Osteocyte (in vitro differentiated cells): ENCODE results near the gene FRY. TPM values are rescaled to one million over a fixed set of nuclear protein-coding genes. Genes with fewer than 3 reads are reported as not detected.

Experiments used
- DNase-seq: peaks from one replicate; pipeline ENCODE4 v3.0.0; 2021; ENCODE audit warnings: mixed read lengths; ENCODE audit not compliant: unreplicated experiment; ENCODE audit errors: extremely low spot score
- H3K27ac Mint-ChIP-seq: one replicate; pipeline ENCODE4 v1.8.0; 2021; ENCODE audit warnings: mild to moderate bottlenecking, mixed read lengths; ENCODE audit not compliant: unreplicated experiment
- H3K27me3 Mint-ChIP-seq: one replicate; pipeline ENCODE4 v1.8.0; 2021; ENCODE audit warnings: mixed read lengths; ENCODE audit not compliant: unreplicated experiment
- H3K36me3 Mint-ChIP-seq: one replicate; pipeline ENCODE4 v1.8.0; 2021; ENCODE audit warnings: mixed read lengths; ENCODE audit not compliant: unreplicated experiment
- H3K4me1 Mint-ChIP-seq: one replicate; pipeline ENCODE4 v1.8.0; 2021; ENCODE audit warnings: mixed read lengths; ENCODE audit not compliant: unreplicated experiment
- H3K4me3 Mint-ChIP-seq: one replicate; pipeline ENCODE4 v1.8.0; 2021; ENCODE audit warnings: mild to moderate bottlenecking, moderate library complexity, mixed read lengths; ENCODE audit not compliant: unreplicated experiment
- H3K9me3 Mint-ChIP-seq: one replicate; pipeline ENCODE4 v1.8.0; 2021; ENCODE audit warnings: mixed read lengths; ENCODE audit not compliant: unreplicated experiment
- total RNA-seq: library from RNA; stranded (reverse); gene quantifications from 2 replicates; pipeline ENCODE4 v1.2.1, GENCODE V29; 2021
- TF ChIP-seq, protein P1 (sequence below): fragments of 200-600 bp; sonication (generic); IDR thresholded peaks from 2 replicates; pipeline ENCODE4 v1.5.0; 2021; ENCODE audit warnings: antibody characterized with exemption, mild to moderate bottlenecking, moderate library complexity

Gene FRY
- total RNA-seq, 1 donor from 2014 or later: 2.0 TPM

- Mint-ChIP-seq H3K4me3 (no peak overlapping the region), H3K36me3 (no peaks in the 10 kb centered on the region), H3K9me3 (no peaks in the 10 kb centered on the region), H3K4me1 (no peaks in the 10 kb centered on the region), H3K27me3 (no peaks in the 10 kb centered on the region), H3K27ac (no peak overlapping the region)
- TF ChIP-seq, protein P1, sequence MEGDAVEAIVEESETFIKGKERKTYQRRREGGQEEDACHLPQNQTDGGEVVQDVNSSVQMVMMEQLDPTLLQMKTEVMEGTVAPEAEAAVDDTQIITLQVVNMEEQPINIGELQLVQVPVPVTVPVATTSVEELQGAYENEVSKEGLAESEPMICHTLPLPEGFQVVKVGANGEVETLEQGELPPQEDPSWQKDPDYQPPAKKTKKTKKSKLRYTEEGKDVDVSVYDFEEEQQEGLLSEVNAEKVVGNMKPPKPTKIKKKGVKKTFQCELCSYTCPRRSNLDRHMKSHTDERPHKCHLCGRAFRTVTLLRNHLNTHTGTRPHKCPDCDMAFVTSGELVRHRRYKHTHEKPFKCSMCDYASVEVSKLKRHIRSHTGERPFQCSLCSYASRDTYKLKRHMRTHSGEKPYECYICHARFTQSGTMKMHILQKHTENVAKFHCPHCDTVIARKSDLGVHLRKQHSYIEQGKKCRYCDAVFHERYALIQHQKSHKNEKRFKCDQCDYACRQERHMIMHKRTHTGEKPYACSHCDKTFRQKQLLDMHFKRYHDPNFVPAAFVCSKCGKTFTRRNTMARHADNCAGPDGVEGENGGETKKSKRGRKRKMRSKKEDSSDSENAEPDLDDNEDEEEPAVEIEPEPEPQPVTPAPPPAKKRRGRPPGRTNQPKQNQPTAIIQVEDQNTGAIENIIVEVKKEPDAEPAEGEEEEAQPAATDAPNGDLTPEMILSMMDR: no peak
- no peak for DNase-seq
These were observed 134.2 kb downstream of the FRY start for GRCh38 chr13:32165796-32166195.

DNA sequence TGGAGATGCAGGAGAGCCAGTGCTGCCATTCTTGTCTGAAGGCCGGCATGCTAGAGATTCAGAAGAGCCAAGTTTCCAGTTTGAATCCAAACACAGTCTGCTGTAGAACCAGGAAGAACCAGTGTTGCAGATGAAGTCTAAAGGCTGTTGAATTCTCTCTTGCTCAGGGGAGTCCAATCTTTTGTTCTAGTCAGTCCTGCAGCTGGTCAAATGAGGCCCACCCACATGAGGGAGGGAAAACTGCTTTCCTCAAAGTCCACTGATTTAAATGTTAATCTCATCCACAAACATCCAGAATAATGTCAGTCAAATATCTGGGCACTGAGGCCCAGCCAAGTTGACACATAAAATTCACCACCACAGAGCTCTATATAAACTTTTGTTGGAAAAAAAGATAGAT lies 136.6 kb downstream of the FRY start:
- TF ChIP-seq, protein P1: no peak
- no peak for DNase-seq
- H3K27ac Mint-ChIP-seq: no peak overlapping the region
- no peaks in the 10 kb centered on the region for H3K36me3 Mint-ChIP-seq
- H3K4me1 Mint-ChIP-seq: no peaks in the 10 kb centered on the region
- no peak overlapping the region for H3K4me3 Mint-ChIP-seq
- H3K9me3 Mint-ChIP-seq: no peaks in the 10 kb centered on the region
- H3K27me3 Mint-ChIP-seq: peaks cover under 1% of the 10 kb centered on the region

DNA sequence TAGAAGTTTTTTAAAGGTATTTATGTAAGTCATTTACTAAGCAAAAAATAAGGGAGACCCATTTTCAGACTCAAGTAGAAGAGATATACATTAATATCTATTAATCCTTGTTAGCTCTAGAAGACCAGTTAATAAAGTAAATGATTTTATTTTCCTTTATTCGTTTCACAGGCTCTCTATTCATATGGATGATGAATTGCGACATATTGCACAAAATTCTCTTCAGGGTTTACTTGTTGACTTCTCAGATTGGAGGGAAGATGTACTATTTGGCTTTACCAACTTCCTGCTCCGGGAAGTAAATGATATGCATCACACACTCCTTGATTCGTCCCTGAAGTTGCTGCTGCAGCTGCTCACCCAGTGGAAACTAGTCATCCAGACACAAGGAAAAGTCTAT lies 139.3 kb downstream of the FRY start:
- H3K4me1 Mint-ChIP-seq: no peaks in the 10 kb centered on the region
- peaks cover 6% of the 10 kb centered on the region for H3K27me3 Mint-ChIP-seq
- no peak for DNase-seq
- H3K4me3 Mint-ChIP-seq: no peak overlapping the region
- H3K36me3 Mint-ChIP-seq: no peaks in the 10 kb centered on the region
- no peak overlapping the region for H3K27ac Mint-ChIP-seq
- TF ChIP-seq, protein P1: no peak
- no peaks in the 10 kb centered on the region for H3K9me3 Mint-ChIP-seq

- Mint-ChIP-seq H3K36me3 (no peaks in the 10 kb centered on the region), H3K27ac (no peak overlapping the region), H3K4me3 (no peak overlapping the region), H3K4me1 (no peaks in the 10 kb centered on the region), H3K9me3 (no peaks in the 10 kb centered on the region), H3K27me3 (peaks cover 9% of the 10 kb centered on the region)
- DNase-seq: no peak
- TF ChIP-seq, protein P1: no peak
These were observed 142.3 kb downstream of the FRY start for GRCh38 chr13:32173881-32174280.

GRCh38 chr13:32174366-32174765 lies 142.8 kb downstream of the FRY start:
- Mint-ChIP-seq H3K4me3 (no peak overlapping the region), H3K27ac (no peak overlapping the region), H3K4me1 (no peaks in the 10 kb centered on the region), H3K27me3 (peaks cover 9% of the 10 kb centered on the region), H3K36me3 (no peaks in the 10 kb centered on the region), H3K9me3 (no peaks in the 10 kb centered on the region)
- TF ChIP-seq, protein P1: no peak
- DNase-seq: no peak
